Dendritic cell treated with granulocyte-macrophage colony-stimulating factor and Interleukin-4, amounts not matched to agents 40 ng/mL and 50 ng/mL, for 4 days (primary cell): ENCODE results near the gene TMEM135.

Experiments used
- H3K27ac Mint-ChIP-seq: one replicate; pipeline ENCODE4 v1.8.0; 2022; ENCODE audit warnings: mild to moderate bottlenecking, mixed read lengths
- H3K27me3 Mint-ChIP-seq: one replicate; pipeline ENCODE4 v1.8.0; 2022; ENCODE audit warnings: mild to moderate bottlenecking, mixed read lengths
- H3K36me3 Mint-ChIP-seq: one replicate; pipeline ENCODE4 v1.8.0; 2022; ENCODE audit warnings: low read depth, mixed read lengths
- H3K4me1 Mint-ChIP-seq: one replicate; pipeline ENCODE4 v1.8.0; 2022; ENCODE audit warnings: low read depth, mixed read lengths
- H3K4me3 Mint-ChIP-seq: one replicate; pipeline ENCODE4 v1.8.0; 2022; ENCODE audit warnings: mild to moderate bottlenecking, moderate library complexity, mixed read lengths
- H3K9me3 Mint-ChIP-seq: one replicate; pipeline ENCODE4 v1.8.0; 2022; ENCODE audit warnings: mixed read lengths
- intact Hi-C: fragments of 100-400 bp; cut with micrococcal nuclease; formaldehyde crosslinking; loops from one replicate; pipeline ENCODE4 v1.15.0; 2022

The TMEM135 gene

DNA sequence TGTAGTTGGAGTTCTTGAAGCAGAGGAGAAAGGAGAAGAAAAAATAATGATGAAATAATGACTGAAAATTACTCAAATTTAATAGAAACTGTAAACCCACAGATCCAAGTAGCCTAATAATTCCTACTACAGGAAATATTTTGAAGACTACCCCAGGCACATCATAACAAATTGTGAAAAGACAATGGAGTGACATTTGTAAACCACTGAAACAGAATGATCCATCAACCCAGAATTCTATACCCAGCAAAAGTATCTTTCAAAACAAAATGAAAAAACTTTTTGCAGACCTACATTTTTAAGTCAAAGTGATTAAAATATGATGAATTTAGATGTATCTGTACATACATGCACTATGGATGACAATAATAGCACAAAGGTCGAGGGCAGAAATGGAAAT lies 194.6 kb downstream of the TMEM135 start:
- Mint-ChIP-seq H3K36me3 (peaks cover 9% of the 10 kb centered on the region), H3K4me1 (no peaks in the 10 kb centered on the region), H3K27me3 (no peaks in the 10 kb centered on the region), H3K4me3 (no peak overlapping the region), H3K9me3 (peaks cover 25% of the 10 kb centered on the region), H3K27ac (no peak overlapping the region)
- intact Hi-C loops, result no loop called here

DNA sequence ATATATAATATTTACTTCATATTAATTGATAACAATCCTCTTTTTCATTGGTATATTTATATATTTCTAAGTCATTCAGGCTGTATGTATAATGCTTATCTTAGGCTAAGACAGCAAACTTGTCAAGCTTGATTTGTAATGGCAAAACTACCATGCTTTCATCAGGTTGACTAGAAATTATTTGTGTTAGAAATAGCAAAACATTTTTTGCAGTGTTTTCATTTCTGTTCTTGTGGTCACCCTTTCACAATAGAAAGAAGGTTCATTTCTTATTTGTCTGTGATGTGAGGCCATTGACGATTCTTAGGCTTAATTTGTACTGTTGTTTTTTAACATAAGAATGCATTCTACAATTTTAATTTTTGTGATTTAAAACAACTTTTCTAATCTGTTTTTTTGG lies 197.6 kb downstream of the TMEM135 start:
- Mint-ChIP-seq H3K27ac (no peak overlapping the region), H3K4me1 (no peaks in the 10 kb centered on the region), H3K9me3 (peaks cover 25% of the 10 kb centered on the region), H3K36me3 (peaks cover 15% of the 10 kb centered on the region), H3K4me3 (no peak overlapping the region), H3K27me3 (no peaks in the 10 kb centered on the region)
- intact Hi-C loops, result no loop called here

DNA sequence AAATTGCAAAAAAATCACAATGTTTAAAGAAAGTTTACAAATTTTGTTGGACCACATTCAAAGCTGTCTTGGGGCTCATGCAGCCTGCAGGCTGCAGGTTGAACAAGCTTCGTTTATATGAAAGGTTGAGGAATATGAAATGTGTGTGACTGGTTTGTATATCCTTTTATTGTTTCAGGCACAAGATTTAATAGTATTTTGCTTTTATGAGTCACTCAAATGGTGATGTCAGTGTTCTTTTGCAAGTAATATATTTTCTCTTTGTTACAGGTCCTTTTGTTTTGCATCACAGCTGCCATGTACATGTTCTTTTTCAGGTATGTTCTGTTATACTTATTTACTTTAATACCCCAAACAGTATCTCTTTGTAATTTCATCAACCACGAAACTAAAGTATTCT lies 198.6 kb downstream of the TMEM135 start:
- Mint-ChIP-seq H3K9me3 (peaks cover 17% of the 10 kb centered on the region), H3K4me3 (no peak overlapping the region), H3K27ac (no peak overlapping the region), H3K27me3 (no peaks in the 10 kb centered on the region), H3K4me1 (no peaks in the 10 kb centered on the region), H3K36me3 (peaks cover 15% of the 10 kb centered on the region)
- intact Hi-C loops, result no loop called here

DNA sequence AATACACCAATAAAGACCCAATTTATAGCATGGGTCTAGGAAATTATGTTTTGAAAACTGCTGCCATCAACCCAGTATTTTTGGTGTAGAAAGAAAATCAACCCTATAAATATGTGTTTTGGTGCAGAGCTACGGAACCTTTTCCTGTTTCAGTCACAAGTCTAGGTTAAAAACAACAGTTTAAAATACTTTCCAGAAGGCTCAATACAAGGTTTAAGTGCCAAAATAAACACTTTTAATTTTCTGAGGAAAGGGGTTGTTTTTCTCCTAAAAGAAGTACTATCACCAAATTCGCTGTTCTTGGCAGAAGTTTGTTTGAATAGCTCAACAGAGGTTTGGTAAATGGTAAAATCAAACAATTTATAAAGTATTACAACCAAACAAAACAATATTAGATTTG lies 201.3 kb downstream of the TMEM135 start:
- Mint-ChIP-seq H3K4me3 (no peak overlapping the region), H3K9me3 (no peaks in the 10 kb centered on the region), H3K27me3 (no peaks in the 10 kb centered on the region), H3K36me3 (peaks cover 5% of the 10 kb centered on the region), H3K27ac (no peak overlapping the region), H3K4me1 (no peaks in the 10 kb centered on the region)
- intact Hi-C loops, result no loop called here

DNA sequence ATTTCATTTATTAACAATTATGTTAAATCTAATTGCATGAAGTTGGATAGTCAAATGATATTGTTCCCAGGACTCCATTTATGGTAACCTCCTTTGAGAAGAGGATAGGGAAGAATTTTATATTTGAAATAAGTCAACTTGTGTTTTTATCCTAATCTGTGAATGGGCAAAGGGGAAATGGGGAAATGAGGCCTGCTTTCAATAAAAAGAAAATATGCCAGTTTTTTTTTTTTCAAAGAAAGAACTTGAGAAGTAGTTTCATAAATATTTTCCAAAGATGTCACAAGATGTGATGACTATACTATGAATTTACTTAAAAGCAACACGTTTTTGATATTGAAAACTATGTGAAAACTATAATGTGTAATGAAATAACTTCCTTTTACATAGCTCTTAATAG lies 201.8 kb downstream of the TMEM135 start:
- peaks cover 3% of the 10 kb centered on the region for H3K9me3 Mint-ChIP-seq
- no peaks in the 10 kb centered on the region for H3K4me1 Mint-ChIP-seq
- H3K4me3 Mint-ChIP-seq, result no peak overlapping the region
- no peak overlapping the region for H3K27ac Mint-ChIP-seq
- no peaks in the 10 kb centered on the region for H3K27me3 Mint-ChIP-seq
- peaks cover 5% of the 10 kb centered on the region for H3K36me3 Mint-ChIP-seq
- intact Hi-C loops, result no loop called here

DNA sequence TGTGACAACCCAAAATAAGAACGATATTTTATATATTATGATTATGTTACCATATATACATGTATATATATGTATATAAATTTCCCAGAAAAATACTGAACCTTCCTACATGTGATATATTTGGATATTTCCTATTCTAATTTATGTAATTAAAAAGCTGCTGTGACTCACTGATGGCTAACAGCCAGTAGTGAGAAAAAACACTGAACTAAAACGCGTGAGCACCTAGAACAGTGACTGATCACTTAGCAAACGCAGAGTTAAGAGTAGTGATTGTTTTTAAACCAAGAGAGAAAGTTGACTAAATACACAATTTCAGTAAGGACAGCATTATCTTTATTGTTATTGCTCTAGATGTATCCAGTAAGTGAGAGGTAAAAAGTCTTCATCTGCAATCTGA lies 213.8 kb downstream of the TMEM135 start:
- H3K27me3 Mint-ChIP-seq, result no peaks in the 10 kb centered on the region
- H3K4me3 Mint-ChIP-seq, result no peak overlapping the region
- H3K27ac Mint-ChIP-seq, result no peak overlapping the region
- intact Hi-C loops, result no loop called here
- peaks cover 4% of the 10 kb centered on the region for H3K36me3 Mint-ChIP-seq
- H3K4me1 Mint-ChIP-seq, result peaks cover 12% of the 10 kb centered on the region
- peaks cover 3% of the 10 kb centered on the region for H3K9me3 Mint-ChIP-seq

DNA sequence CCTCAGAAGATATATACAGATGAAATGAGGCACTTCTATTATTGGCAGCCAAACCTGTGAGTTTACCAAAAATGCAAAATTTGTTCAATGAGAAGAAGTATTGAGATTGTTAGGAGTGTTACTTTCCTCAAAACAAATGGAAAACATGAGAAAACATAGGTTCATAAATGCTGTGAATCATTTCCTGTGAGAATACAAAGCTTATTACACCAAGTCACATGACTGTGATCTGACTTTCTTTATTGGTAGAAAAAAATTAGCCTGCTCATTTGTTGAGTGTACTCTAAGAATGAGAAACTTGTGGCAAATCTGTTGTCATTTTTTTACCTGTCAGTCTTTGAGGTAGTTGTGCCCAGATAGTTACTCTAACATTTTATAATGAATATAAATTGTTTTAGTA lies 215.1 kb downstream of the TMEM135 start:
- Mint-ChIP-seq H3K36me3 (no peaks in the 10 kb centered on the region), H3K27ac (no peak overlapping the region), H3K4me3 (no peak overlapping the region), H3K9me3 (no peaks in the 10 kb centered on the region), H3K27me3 (no peaks in the 10 kb centered on the region), H3K4me1 (peaks cover 12% of the 10 kb centered on the region)
- intact Hi-C loops, result no loop called here

DNA sequence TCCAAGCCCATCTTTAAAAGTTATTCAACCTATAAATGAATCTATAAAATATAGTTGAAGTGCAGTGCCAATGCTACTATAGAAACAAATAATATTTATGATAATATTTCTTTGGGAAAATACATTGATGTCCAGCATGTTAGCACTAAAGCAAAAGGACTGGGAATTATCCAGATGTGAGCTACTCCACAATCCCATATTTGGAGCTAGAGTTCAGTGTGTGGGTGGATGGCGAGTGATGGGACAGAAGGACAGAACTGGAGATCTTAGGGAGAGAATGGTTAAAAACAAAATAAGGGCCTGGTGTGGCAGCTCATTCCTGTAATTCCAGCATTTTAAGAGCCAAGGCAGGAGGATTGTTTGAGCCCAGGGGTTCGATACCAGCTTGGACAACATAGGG lies 216.8 kb downstream of the TMEM135 start:
- H3K4me1 Mint-ChIP-seq, result peaks cover 12% of the 10 kb centered on the region
- intact Hi-C loops, result no loop called here
- H3K4me3 Mint-ChIP-seq, result no peak overlapping the region
- no peaks in the 10 kb centered on the region for H3K36me3 Mint-ChIP-seq
- no peaks in the 10 kb centered on the region for H3K27me3 Mint-ChIP-seq
- no peaks in the 10 kb centered on the region for H3K9me3 Mint-ChIP-seq
- H3K27ac Mint-ChIP-seq, result no peak overlapping the region

DNA sequence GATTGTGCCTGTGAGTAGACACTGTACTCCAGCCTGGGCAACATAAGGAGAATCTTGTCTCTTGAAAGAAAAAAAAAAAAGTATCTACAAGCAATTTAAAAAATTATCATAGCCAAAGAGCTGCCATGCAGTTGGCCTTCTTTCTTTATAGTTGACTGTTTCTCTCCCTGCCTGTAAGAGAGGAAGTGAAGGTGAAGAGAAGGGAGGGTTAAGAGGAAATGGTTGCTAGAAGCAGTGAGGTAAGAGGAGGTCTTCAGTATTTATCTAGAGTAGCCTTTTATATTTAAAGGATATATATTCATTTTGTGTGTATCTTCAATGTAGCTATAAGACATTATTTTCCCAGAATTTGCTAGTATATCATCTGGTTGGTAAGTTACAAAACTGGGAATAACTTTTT lies 217.9 kb downstream of the TMEM135 start:
- intact Hi-C loops, result no loop called here
- H3K4me3 Mint-ChIP-seq, result no peak overlapping the region
- no peaks in the 10 kb centered on the region for H3K36me3 Mint-ChIP-seq
- H3K9me3 Mint-ChIP-seq, result no peaks in the 10 kb centered on the region
- H3K27ac Mint-ChIP-seq, result no peak overlapping the region
- peaks cover 12% of the 10 kb centered on the region for H3K4me1 Mint-ChIP-seq
- H3K27me3 Mint-ChIP-seq, result no peaks in the 10 kb centered on the region

DNA sequence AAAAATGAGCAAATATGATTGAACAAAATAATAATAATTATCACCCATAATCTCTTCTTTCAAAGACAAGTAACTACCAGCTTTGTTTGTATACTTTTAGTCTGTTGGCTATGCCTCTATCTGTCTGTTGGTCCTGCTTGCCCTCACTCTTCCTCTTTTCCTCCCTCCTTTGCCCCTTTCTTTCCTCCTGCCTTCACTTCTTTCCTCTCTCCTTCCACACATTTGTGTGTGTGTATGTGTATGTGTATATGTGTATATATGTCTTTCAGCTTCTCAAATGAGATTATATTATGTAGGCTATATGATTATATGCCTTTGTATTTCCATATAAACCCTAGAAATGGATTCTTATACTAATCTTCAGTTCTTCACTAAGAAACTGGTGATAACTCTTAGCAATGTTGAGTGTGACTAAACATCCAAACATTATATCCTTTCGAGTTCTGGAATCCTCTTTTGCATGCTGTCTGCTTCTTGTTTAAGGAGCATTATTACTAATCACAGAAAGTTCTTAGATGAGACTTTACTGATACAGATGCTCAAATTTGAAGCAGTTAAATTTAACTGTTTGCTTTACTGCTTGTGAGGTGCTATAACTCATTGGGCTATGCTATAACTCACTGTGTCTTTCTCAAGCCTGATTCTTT lies 219.1 kb downstream of the TMEM135 start:
- Mint-ChIP-seq H3K27ac (no peak overlapping the region), H3K27me3 (no peaks in the 10 kb centered on the region), H3K9me3 (no peaks in the 10 kb centered on the region), H3K4me3 (no peak overlapping the region), H3K4me1 (peaks cover 8% of the 10 kb centered on the region), H3K36me3 (no peaks in the 10 kb centered on the region)
- intact Hi-C loops, result no loop called here

DNA sequence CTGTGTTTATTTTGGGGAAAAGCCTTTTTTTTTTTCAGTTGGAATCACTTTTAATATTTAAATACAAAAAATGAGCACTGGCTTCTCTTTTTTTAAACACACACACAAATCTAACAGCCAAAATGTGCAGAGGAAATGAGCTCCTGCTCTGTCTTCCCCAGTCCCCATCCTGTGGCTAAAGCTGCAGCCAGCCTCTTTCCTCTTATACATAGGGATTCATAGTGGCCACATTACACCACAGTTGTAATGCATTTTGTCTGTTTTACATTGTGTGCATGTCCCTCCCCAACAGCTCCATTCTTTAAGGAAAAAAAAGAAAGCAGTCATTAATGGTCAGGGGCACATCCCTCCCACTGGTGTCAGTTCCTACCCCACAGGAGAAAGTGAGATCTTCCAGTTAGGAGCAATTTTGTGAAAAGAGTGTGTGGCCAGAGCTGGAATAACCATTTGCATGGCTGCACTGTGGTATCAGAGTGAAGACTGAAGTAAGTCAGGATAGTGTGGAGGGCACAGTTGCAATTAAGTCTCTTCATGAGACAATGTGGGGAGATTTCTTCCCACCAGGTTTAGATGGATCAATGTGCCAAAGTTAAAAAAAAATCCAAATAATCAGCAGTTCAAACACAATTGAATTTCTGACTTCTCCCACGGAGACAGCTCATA lies 220.6 kb downstream of the TMEM135 start:
- intact Hi-C loops, result no loop called here
- Mint-ChIP-seq H3K27me3 (no peaks in the 10 kb centered on the region), H3K4me3 (no peak overlapping the region), H3K36me3 (no peaks in the 10 kb centered on the region), H3K9me3 (no peaks in the 10 kb centered on the region), H3K27ac (no peak overlapping the region), H3K4me1 (peaks cover 5% of the 10 kb centered on the region)

DNA sequence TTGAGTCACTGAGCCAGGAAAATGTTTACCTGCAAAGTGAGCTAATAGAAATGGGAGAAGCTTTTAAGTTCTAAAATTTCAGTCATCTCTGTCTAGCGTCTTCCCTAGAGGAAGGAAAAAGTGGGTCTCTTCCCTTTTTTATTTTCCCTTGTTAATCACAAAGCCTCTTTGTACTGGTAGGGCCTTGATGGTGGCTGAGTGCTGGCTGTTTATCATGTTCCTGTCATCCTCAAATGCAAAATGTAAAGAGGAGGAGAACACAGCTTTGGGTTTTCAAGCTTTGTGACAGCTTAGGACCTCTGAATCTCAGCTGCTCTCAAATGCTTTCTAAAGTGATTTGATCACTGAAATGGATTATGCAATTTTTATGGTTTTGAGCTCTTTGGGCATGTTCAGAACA lies 222.0 kb downstream of the TMEM135 start:
- Mint-ChIP-seq H3K4me1 (peaks cover 5% of the 10 kb centered on the region), H3K36me3 (no peaks in the 10 kb centered on the region), H3K27me3 (no peaks in the 10 kb centered on the region), H3K4me3 (no peak overlapping the region), H3K9me3 (no peaks in the 10 kb centered on the region), H3K27ac (no peak overlapping the region)
- intact Hi-C loops, result no loop called here

DNA sequence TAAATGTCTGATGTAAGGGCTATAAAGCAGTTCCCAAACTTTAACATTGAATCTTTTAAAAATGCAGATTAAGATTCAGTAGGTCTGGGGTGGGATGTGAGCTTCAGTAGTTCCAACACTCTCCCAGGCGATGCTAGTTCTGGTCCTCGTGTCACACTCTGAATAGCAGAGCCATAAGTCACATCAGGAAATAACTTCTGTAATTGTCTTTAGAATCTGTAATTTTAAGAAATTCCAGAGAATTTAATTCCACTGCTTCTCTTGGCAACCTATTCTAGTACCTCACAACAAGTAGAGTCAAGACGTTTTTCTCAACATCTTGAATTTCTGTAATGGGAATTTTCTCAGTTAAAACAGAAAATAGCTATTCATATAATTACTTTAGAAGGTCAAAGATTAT lies 223.1 kb downstream of the TMEM135 start:
- Mint-ChIP-seq H3K9me3 (no peaks in the 10 kb centered on the region), H3K4me1 (no peaks in the 10 kb centered on the region), H3K27ac (no peak overlapping the region), H3K36me3 (peaks cover 6% of the 10 kb centered on the region), H3K27me3 (no peaks in the 10 kb centered on the region), H3K4me3 (no peak overlapping the region)
- intact Hi-C loops, result no loop called here

DNA sequence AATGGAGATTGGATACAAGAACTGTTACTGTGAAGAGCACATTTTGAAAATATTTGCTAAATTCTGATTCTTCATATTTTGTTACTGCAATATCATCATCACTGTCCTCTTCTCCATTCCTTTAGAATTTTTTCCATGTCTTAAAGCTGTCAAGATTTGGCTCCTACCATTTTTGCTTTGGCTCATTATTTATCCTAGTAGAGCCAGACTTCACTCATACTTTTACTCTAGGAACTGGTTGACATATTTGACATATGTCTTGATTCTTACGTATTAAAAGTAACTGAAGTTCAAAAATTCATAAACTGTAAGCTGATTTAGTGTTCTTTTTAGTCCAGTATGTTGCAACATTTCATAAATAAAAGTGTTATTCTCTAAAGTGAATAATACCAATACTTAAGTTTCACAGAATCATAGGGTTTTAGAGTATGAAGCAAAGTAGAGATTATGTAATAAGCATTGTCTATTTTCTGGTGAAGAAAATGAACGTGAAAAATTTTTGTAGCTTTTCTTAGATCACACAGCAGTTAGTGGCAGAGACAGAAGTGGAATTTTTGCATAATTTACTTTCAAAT lies 225.6 kb downstream of the TMEM135 start:
- Mint-ChIP-seq H3K4me1 (no peaks in the 10 kb centered on the region), H3K27me3 (no peaks in the 10 kb centered on the region), H3K9me3 (no peaks in the 10 kb centered on the region), H3K36me3 (peaks cover 6% of the 10 kb centered on the region), H3K27ac (no peak overlapping the region), H3K4me3 (no peak overlapping the region)
- intact Hi-C loops, result no loop called here

DNA sequence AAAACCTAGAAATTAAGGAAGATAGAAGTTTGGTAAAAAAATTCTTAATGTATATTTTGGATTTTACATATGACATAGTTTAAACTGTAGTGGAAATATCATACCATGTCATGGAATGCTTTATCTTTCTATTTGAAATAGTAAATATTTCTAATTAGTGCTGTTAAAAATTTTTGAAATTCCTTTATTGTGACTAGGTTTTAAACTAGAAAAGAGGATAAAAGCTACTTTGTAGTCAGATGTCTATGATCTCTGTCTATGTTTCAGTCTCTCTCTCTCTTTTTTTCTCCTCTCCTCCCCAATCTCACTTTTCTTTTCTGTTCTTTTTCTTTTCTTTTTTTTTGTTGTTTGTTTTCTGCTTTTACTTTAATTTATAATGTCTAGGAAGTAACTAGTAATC lies 226.2 kb downstream of the TMEM135 start:
- intact Hi-C loops, result no loop called here
- Mint-ChIP-seq H3K27ac (no peak overlapping the region), H3K9me3 (no peaks in the 10 kb centered on the region), H3K27me3 (no peaks in the 10 kb centered on the region), H3K36me3 (peaks cover 6% of the 10 kb centered on the region), H3K4me3 (no peak overlapping the region), H3K4me1 (no peaks in the 10 kb centered on the region)
